Measurements from ENCODE around the gene MARK2. TPM values are rescaled to one million over a fixed set of nuclear protein-coding genes. Genes with fewer than 3 reads are reported as not detected.

Gene MARK2
- total RNA-seq, 1 donor = 16.4 TPM

- peak; percentile 74 for DNase-seq (ENCODE audit: low read depth)
- no peak overlapping the region for H3K4me3 ChIP-seq (ENCODE audit: low read depth, low read length)
- peak; percentile 88 for TF ChIP-seq CTCF (IDR thresholded peaks at IDR 0.05; ENCODE audit: insufficient read depth, low read depth, low read length)
Measured at GRCh38 chr11:63837027-63837688, 1.8 kb upstream of the MARK2 start.

GRCh38 chr11:63837739-63838138 is 1.2 kb upstream of the MARK2 start:
- no peak for TF ChIP-seq CTCF (IDR thresholded peaks at IDR 0.05; ENCODE audit: insufficient read depth, low read depth, low read length)

GRCh38 chr11:63838150-63838677 is 696 bp upstream of the MARK2 start:
- DNase-seq (ENCODE audit: low read depth) = no peak
- TF ChIP-seq CTCF (IDR thresholded peaks at IDR 0.05; ENCODE audit: insufficient read depth, low read depth, low read length) = no peak
- H3K4me3 ChIP-seq (ENCODE audit: low read depth, low read length) = peak overlapping the region; percentile 46

More at GRCh38 chr11:63837739-63838138, 1.2 kb upstream of the MARK2 start:
- H3K4me3 ChIP-seq (ENCODE audit: low read depth, low read length) = no peak overlapping the region
- no peak for DNase-seq (ENCODE audit: low read depth)

- TF ChIP-seq CTCF (IDR thresholded peaks at IDR 0.05; ENCODE audit: insufficient read depth, low read depth, low read length) = no peak
- peak overlapping the region; percentile 96 for H3K4me3 ChIP-seq (ENCODE audit: low read depth, low read length)
- no peak for DNase-seq (ENCODE audit: low read depth)
Measured at GRCh38 chr11:63839508-63840355, 822 bp downstream of the MARK2 start.

- H3K4me3 ChIP-seq (ENCODE audit: low read depth, low read length) = peak overlapping the region; percentile 96
- no peak for TF ChIP-seq CTCF (IDR thresholded peaks at IDR 0.05; ENCODE audit: insufficient read depth, low read depth, low read length)
- no peak for DNase-seq (ENCODE audit: low read depth)
Measured at GRCh38 chr11:63840356-63841060, 1.6 kb downstream of the MARK2 start.

GRCh38 chr11:63841554-63841953 is 2.6 kb downstream of the MARK2 start:
- peak overlapping the region; percentile 96 for H3K4me3 ChIP-seq (ENCODE audit: low read depth, low read length)
- no peak for TF ChIP-seq CTCF (IDR thresholded peaks at IDR 0.05; ENCODE audit: insufficient read depth, low read depth, low read length)
- no peak for DNase-seq (ENCODE audit: low read depth)

Measured in fibroblast of villous mesenchyme (primary cell).